Measurements from ENCODE around the gene RPL21.
"Not testable (repeated sequence)": the region's sequence is repeated elsewhere in the genome, so short reads cannot be mapped to it uniquely, and the experiment has no call there.

RPL21 gene

GRCh38 chr13:27293873-27294515 is 42.6 kb downstream of the RPL21 start:
- no peak for DNase-seq (ENCODE audit: low read depth)
- no peak overlapping the region for H3K4me3 ChIP-seq (ENCODE audit: control insufficient read depth, low read depth, low read length)
- no peak for TF ChIP-seq CTCF (IDR thresholded peaks at IDR 0.05; ENCODE audit: control insufficient read depth, insufficient read depth, low read depth, low read length, missing control alignments)

- no peak for DNase-seq (ENCODE audit: low read depth)
- H3K4me3 ChIP-seq (ENCODE audit: control insufficient read depth, low read depth, low read length), result no peak overlapping the region
- no peak for TF ChIP-seq CTCF (IDR thresholded peaks at IDR 0.05; ENCODE audit: control insufficient read depth, insufficient read depth, low read depth, low read length, missing control alignments)
Observed at GRCh38 chr13:27295096-27295495, 43.7 kb downstream of the RPL21 start.

GRCh38 chr13:27295660-27296059 is 44.3 kb downstream of the RPL21 start:
- H3K4me3 ChIP-seq (ENCODE audit: control insufficient read depth, low read depth, low read length), result no peak overlapping the region
- no peak for DNase-seq (ENCODE audit: low read depth)
- TF ChIP-seq CTCF (IDR thresholded peaks at IDR 0.05; ENCODE audit: control insufficient read depth, insufficient read depth, low read depth, low read length, missing control alignments), result no peak

- DNase-seq (ENCODE audit: low read depth), result no peak
- H3K4me3 ChIP-seq (ENCODE audit: control insufficient read depth, low read depth, low read length), result no peak overlapping the region
- TF ChIP-seq CTCF (IDR thresholded peaks at IDR 0.05; ENCODE audit: control insufficient read depth, insufficient read depth, low read depth, low read length, missing control alignments), result no peak
Observed at GRCh38 chr13:27296496-27296895, 45.1 kb downstream of the RPL21 start.

GRCh38 chr13:27298849-27299248 is 47.5 kb downstream of the RPL21 start:
- no peak for TF ChIP-seq CTCF (IDR thresholded peaks at IDR 0.05; ENCODE audit: control insufficient read depth, insufficient read depth, low read depth, low read length, missing control alignments)
- no peak overlapping the region for H3K4me3 ChIP-seq (ENCODE audit: control insufficient read depth, low read depth, low read length)
- no peak for DNase-seq (ENCODE audit: low read depth)

GRCh38 chr13:27300406-27300805 is 49.0 kb downstream of the RPL21 start:
- not testable (repeated sequence) for DNase-seq (ENCODE audit: low read depth); H3K4me3 ChIP-seq (ENCODE audit: control insufficient read depth, low read depth, low read length)

- no peak for TF ChIP-seq CTCF (IDR thresholded peaks at IDR 0.05; ENCODE audit: control insufficient read depth, insufficient read depth, low read depth, low read length, missing control alignments)
- no peak overlapping the region for H3K4me3 ChIP-seq (ENCODE audit: control insufficient read depth, low read depth, low read length)
- no peak for DNase-seq (ENCODE audit: low read depth)
Observed at GRCh38 chr13:27300941-27301586, 49.7 kb downstream of the RPL21 start.
